ENCODE data around the gene ZW10.

DNA sequence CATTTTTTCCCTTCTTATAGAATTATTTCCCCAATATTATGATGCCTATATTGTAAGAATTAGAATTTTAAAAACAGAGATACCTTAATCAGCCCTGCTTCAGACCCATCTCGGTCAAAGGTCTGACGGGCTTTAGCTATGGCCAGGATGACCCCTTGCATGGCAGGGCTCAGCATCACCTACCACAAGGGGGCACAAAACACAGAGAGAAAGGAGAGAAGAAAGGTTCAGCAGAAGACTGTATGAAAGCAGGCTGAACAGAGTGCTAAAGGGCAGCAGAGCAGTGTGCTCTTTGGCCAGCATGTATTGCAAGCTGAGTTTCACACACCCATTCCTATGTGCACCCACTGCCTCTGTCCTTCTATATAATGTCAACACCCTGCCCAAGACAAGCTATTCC lies 32.9 kb upstream of the ZW10 start:
- TF ChIP-seq, protein P1, sequence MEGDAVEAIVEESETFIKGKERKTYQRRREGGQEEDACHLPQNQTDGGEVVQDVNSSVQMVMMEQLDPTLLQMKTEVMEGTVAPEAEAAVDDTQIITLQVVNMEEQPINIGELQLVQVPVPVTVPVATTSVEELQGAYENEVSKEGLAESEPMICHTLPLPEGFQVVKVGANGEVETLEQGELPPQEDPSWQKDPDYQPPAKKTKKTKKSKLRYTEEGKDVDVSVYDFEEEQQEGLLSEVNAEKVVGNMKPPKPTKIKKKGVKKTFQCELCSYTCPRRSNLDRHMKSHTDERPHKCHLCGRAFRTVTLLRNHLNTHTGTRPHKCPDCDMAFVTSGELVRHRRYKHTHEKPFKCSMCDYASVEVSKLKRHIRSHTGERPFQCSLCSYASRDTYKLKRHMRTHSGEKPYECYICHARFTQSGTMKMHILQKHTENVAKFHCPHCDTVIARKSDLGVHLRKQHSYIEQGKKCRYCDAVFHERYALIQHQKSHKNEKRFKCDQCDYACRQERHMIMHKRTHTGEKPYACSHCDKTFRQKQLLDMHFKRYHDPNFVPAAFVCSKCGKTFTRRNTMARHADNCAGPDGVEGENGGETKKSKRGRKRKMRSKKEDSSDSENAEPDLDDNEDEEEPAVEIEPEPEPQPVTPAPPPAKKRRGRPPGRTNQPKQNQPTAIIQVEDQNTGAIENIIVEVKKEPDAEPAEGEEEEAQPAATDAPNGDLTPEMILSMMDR (IDR thresholded peaks at IDR 0.05; ENCODE audit: low read length) = peak; percentile 59
- TF ChIP-seq EZH2 (IDR thresholded peaks at IDR 0.05; ENCODE audit: borderline replicate concordance, low read length) = no peak

Data from OCI-LY1 (cell line).